Measurements from ENCODE around the gene ATG9B. TPM values are rescaled to one million over a fixed set of nuclear protein-coding genes. Genes with fewer than 3 reads are reported as not detected.

ATG9B gene
- total and polyA plus RNA-seq, 9 of the 15 experiments (the other 6 are each of a cell fraction or from before 2014, with no cell fraction given) = 0.29 to 8.0 (median 2.1) TPM

DNA sequence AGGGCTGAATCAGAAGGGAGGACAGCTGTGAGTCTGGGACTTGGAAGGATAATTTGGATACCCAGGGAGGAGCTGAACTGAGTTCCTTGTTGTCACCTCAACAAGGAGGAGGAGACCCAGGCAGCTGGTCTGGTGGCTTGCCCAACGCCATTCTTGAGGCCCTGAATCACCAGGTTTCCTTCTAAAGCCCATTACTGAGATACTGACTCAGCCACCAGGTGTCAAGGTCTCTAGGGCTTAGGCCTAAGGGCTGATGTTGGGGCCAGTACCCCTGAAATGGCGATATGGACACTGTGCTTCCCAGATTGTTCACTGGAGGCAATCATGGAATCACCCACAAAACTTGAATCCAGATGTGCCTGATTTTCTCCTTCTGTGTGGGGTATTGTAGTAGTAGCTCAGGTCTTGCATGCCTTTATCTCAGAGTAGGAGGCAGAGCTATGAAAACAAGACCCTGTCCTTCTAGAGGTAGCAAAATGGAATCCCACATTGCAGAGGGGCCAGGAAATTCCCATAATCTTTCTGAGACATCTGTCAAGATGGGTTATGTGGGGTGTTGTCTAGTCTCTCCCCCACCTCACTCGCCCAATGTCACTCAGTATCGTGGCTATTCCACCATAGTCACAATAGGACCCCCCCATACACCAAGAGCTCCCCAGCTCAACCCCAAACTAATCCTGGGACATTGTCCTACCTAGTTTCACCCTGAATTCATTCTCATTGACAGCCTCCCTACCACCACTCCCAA, 1.8 kb upstream of the ATG9B start (continued):
- TF ChIP-seq, protein P1, sequence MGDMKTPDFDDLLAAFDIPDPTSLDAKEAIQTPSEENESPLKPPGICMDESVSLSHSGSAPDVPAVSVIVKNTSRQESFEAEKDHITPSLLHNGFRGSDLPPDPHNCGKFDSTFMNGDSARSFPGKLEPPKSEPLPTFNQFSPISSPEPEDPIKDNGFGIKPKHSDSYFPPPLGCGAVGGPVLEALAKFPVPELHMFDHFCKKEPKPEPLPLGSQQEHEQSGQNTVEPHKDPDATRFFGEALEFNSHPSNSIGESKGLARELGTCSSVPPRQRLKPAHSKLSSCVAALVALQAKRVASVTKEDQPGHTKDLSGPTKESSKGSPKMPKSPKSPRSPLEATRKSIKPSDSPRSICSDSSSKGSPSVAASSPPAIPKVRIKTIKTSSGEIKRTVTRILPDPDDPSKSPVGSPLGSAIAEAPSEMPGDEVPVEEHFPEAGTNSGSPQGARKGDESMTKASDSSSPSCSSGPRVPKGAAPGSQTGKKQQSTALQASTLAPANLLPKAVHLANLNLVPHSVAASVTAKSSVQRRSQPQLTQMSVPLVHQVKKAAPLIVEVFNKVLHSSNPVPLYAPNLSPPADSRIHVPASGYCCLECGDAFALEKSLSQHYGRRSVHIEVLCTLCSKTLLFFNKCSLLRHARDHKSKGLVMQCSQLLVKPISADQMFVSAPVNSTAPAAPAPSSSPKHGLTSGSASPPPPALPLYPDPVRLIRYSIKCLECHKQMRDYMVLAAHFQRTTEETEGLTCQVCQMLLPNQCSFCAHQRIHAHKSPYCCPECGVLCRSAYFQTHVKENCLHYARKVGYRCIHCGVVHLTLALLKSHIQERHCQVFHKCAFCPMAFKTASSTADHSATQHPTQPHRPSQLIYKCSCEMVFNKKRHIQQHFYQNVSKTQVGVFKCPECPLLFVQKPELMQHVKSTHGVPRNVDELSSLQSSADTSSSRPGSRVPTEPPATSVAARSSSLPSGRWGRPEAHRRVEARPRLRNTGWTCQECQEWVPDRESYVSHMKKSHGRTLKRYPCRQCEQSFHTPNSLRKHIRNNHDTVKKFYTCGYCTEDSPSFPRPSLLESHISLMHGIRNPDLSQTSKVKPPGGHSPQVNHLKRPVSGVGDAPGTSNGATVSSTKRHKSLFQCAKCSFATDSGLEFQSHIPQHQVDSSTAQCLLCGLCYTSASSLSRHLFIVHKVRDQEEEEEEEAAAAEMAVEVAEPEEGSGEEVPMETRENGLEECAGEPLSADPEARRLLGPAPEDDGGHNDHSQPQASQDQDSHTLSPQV (IDR thresholded peaks at IDR 0.05) = peak; percentile 58
- TF ChIP-seq C11orf30 (IDR thresholded peaks at IDR 0.05; ENCODE audit: low read depth) = peak; percentile 92
- TF ChIP-seq CCNT2 (IDR thresholded peaks at IDR 0.05; ENCODE audit: borderline replicate concordance, extremely low read depth, insufficient read length, low read depth, low read length) = no peak
- TF ChIP-seq MAFF (IDR thresholded peaks at IDR 0.05; ENCODE audit: low read length) = peak; percentile 52; the same call in 1 of the 2 replicates
- TF ChIP-seq RFX7 (CRISPR knock-in tag; IDR thresholded peaks at IDR 0.05) = no peak
- no peak for TF ChIP-seq MTA2 (IDR thresholded peaks at IDR 0.05; ENCODE audit: low read depth)
- TF ChIP-seq MECOM (CRISPR knock-in tag; IDR thresholded peaks at IDR 0.05) = 0 out of 2 replicates have a peak, but pooled peaks have one; percentile 59
- TF ChIP-seq CREM (IDR thresholded peaks at IDR 0.05; ENCODE audit: low read depth) = peak; percentile 28; the same call in 1 of the 2 replicates
- TF ChIP-seq, protein P2, sequence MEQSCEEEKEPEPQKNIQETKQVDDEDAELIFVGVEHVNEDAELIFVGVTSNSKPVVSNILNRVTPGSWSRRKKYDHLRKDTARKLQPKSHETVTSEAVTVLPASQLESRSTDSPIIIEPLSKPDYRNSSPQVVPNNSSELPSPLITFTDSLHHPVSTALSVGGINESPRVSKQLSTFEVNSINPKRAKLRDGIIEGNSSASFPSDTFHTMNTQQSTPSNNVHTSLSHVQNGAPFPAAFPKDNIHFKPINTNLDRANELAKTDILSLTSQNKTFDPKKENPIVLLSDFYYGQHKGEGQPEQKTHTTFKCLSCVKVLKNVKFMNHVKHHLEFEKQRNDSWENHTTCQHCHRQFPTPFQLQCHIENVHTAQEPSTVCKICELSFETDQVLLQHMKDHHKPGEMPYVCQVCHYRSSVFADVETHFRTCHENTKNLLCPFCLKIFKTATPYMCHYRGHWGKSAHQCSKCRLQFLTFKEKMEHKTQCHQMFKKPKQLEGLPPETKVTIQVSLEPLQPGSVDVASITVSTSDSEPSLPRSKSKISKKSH (CRISPR knock-in tag; IDR thresholded peaks at IDR 0.05) = no peak
- TF ChIP-seq, protein P3, sequence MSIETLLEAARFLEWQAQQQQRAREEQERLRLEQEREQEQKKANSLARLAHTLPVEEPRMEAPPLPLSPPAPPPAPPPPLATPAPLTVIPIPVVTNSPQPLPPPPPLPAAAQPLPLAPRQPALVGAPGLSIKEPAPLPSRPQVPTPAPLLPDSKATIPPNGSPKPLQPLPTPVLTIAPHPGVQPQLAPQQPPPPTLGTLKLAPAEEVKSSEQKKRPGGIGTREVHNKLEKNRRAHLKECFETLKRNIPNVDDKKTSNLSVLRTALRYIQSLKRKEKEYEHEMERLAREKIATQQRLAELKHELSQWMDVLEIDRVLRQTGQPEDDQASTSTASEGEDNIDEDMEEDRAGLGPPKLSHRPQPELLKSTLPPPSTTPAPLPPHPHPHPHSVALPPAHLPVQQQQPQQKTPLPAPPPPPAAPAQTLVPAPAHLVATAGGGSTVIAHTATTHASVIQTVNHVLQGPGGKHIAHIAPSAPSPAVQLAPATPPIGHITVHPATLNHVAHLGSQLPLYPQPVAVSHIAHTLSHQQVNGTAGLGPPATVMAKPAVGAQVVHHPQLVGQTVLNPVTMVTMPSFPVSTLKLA (conservative IDR thresholded peaks at IDR 0.05) = no peak
- TF ChIP-seq, protein P4, sequence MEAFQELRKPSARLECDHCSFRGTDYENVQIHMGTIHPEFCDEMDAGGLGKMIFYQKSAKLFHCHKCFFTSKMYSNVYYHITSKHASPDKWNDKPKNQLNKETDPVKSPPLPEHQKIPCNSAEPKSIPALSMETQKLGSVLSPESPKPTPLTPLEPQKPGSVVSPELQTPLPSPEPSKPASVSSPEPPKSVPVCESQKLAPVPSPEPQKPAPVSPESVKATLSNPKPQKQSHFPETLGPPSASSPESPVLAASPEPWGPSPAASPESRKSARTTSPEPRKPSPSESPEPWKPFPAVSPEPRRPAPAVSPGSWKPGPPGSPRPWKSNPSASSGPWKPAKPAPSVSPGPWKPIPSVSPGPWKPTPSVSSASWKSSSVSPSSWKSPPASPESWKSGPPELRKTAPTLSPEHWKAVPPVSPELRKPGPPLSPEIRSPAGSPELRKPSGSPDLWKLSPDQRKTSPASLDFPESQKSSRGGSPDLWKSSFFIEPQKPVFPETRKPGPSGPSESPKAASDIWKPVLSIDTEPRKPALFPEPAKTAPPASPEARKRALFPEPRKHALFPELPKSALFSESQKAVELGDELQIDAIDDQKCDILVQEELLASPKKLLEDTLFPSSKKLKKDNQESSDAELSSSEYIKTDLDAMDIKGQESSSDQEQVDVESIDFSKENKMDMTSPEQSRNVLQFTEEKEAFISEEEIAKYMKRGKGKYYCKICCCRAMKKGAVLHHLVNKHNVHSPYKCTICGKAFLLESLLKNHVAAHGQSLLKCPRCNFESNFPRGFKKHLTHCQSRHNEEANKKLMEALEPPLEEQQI (IDR thresholded peaks at IDR 0.05) = no peak
- TF ChIP-seq HDAC1 (IDR thresholded peaks at IDR 0.05) = 0 out of 4 replicates have a peak, but pooled peaks of 1 of the 2 experiments have one; percentile 13
- TF ChIP-seq, protein P5, sequence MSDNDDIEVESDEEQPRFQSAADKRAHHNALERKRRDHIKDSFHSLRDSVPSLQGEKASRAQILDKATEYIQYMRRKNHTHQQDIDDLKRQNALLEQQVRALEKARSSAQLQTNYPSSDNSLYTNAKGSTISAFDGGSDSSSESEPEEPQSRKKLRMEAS (CRISPR knock-in tag; IDR thresholded peaks at IDR 0.05) = peak; percentile 62
- no peak for TF ChIP-seq MTA1 (IDR thresholded peaks at IDR 0.05; ENCODE audit: borderline replicate concordance)
- 0 out of 2 replicates have a peak, but pooled peaks have one; percentile 15 for TF ChIP-seq PHF8 (IDR thresholded peaks at IDR 0.05; ENCODE audit: borderline replicate concordance, low read length)
- TF ChIP-seq CBFA2T2 (conservative IDR thresholded peaks at IDR 0.05) = peak; percentile 60
- no peak for TF ChIP-seq BMI1 (IDR thresholded peaks at IDR 0.05; ENCODE audit: low read length)
- TF ChIP-seq SP2 (IDR thresholded peaks at IDR 0.05; ENCODE audit: extremely low read depth, low read depth, low read length, poor library complexity, severe bottlenecking) = no peak
